MG63 (cell line): Measurements from ENCODE around the gene CENPP. TPM values are rescaled to one million over a fixed set of nuclear protein-coding genes. Genes with fewer than 3 reads are reported as not detected.

Experiments
- DNase-seq: peaks from one replicate; pipeline ENCODE4 v3.0.0-alpha.2; 2020
- H3K27me3 ChIP-seq: fragments of 250-450 bp; sonication (Bioruptor Pico); 2 replicates; pipeline ENCODE4 v1.5.1; 2020; ENCODE audit warnings: mild to moderate bottlenecking, moderate library complexity
- H3K36me3 ChIP-seq: fragments of 250-450 bp; sonication (Bioruptor Pico); 2 replicates; pipeline ENCODE4 v1.5.1; 2020; ENCODE audit warnings: mild to moderate bottlenecking, moderate library complexity
- H3K4me3 ChIP-seq: fragments of 250-450 bp; sonication (Bioruptor Pico); 2 replicates; pipeline ENCODE4 v1.5.1; 2020; ENCODE audit warnings: mild to moderate bottlenecking, moderate library complexity
- H3K9me3 ChIP-seq: fragments of 250-450 bp; sonication (Bioruptor Pico); 2 replicates; pipeline ENCODE4 v1.5.1; 2020; ENCODE audit warnings: mild to moderate bottlenecking, moderate library complexity
- total RNA-seq: library from RNA; depleted of rRNA; stranded (reverse); fragments of >200 nt; shearing (Covaris generic); gene quantifications from 2 replicates; pipeline ENCODE4 v1.2.3, GENCODE V29; 2014; ENCODE audit warnings: low replicate concordance

CENPP gene
- total RNA-seq, 1 experiment from 2014 or later: 16.2 TPM

- Histone ChIP-seq H3K36me3 (no peaks in the 10 kb centered on the region), H3K9me3 (no peaks in the 10 kb centered on the region), H3K4me3 (no peak overlapping the region), H3K27me3 (no peaks in the 10 kb centered on the region)
- DNase-seq: no peak
Observed at GRCh38 chr9:92499701-92500100, 173.9 kb downstream of the CENPP start.

- Histone ChIP-seq H3K4me3 (no peak overlapping the region), H3K9me3 (no peaks in the 10 kb centered on the region), H3K27me3 (no peaks in the 10 kb centered on the region), H3K36me3 (no peaks in the 10 kb centered on the region)
- DNase-seq: no peak
Observed at GRCh38 chr9:92500725-92501124, 175.0 kb downstream of the CENPP start.

DNA sequence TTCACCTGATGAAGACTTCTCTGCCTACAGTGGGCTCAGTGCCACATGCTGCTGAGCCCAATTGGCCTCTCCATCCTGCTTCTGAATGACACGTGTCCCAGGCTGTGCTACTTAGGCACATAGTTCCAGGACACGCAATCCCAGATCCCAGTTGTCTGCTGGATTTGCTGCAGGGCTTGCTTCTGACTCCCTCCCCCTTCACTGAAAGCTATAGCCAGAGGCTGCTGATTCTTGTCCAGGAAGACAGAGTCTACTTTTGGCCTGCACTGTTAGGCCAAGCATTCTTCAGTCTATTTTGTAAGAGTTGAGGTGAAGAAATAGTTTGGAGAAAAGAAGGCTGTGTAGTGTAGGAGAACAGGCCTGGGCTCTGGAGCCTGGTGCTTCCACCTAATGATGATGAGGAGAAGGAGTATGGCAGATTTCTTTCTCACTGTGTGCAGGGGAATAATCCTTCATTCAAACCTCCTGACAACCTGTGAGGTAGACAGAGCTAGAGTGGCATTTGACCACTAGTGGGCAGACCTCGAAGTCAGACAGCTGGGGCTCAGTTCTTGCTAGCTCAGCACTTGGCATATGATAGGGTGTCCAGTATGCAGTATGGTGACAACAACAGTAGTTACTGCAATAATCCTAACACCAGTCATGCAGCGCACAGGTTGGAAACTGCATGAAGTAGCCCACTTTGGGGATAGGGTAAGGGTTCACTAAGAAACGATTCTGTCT lies 176.1 kb downstream of the CENPP start:
- Histone ChIP-seq H3K9me3 (no peaks in the 10 kb centered on the region), H3K36me3 (no peaks in the 10 kb centered on the region), H3K4me3 (no peak overlapping the region), H3K27me3 (no peaks in the 10 kb centered on the region)
- DNase-seq: peak; percentile 32

- H3K27me3 ChIP-seq: no peaks in the 10 kb centered on the region
- no peaks in the 10 kb centered on the region for H3K9me3 ChIP-seq
- no peak overlapping the region for H3K4me3 ChIP-seq
- DNase-seq: no peak
- no peaks in the 10 kb centered on the region for H3K36me3 ChIP-seq
Observed at GRCh38 chr9:92503156-92503555, 177.4 kb downstream of the CENPP start.

- Histone ChIP-seq H3K9me3 (no peaks in the 10 kb centered on the region), H3K36me3 (no peaks in the 10 kb centered on the region), H3K4me3 (no peak overlapping the region), H3K27me3 (no peaks in the 10 kb centered on the region)
- no peak for DNase-seq
Observed at GRCh38 chr9:92504881-92505280, 179.1 kb downstream of the CENPP start.

GRCh38 chr9:92506184-92506857 lies 180.6 kb downstream of the CENPP start:
- Histone ChIP-seq H3K27me3 (no peaks in the 10 kb centered on the region), H3K9me3 (no peaks in the 10 kb centered on the region), H3K4me3 (no peak overlapping the region), H3K36me3 (no peaks in the 10 kb centered on the region)
- peak; percentile 89 for DNase-seq

DNA sequence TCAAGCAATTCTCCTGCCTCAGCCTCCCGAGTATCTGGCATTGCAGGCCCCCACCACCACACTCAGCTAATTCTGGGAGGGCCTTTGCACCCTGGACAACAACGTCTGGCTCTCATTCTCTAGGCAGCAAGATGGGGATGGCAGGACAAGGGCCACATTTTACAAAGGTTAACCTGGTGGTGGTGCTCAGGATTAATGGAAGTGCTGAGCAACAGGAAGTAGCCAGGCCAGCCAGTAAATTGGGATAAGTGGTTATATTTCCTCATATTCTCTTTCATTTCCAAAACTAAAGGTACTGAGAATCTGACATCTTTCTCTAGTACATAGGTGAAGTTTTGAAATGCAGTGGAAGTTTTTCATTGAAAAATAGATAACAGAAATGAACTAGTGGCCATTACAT lies 181.3 kb downstream of the CENPP start:
- no peaks in the 10 kb centered on the region for H3K9me3 ChIP-seq
- H3K4me3 ChIP-seq: no peak overlapping the region
- no peaks in the 10 kb centered on the region for H3K27me3 ChIP-seq
- no peaks in the 10 kb centered on the region for H3K36me3 ChIP-seq
- no peak for DNase-seq

- DNase-seq: no peak
- no peak overlapping the region for H3K4me3 ChIP-seq
- no peaks in the 10 kb centered on the region for H3K36me3 ChIP-seq
- no peaks in the 10 kb centered on the region for H3K9me3 ChIP-seq
- no peaks in the 10 kb centered on the region for H3K27me3 ChIP-seq
Observed at GRCh38 chr9:92507496-92507895, 181.7 kb downstream of the CENPP start.

DNA sequence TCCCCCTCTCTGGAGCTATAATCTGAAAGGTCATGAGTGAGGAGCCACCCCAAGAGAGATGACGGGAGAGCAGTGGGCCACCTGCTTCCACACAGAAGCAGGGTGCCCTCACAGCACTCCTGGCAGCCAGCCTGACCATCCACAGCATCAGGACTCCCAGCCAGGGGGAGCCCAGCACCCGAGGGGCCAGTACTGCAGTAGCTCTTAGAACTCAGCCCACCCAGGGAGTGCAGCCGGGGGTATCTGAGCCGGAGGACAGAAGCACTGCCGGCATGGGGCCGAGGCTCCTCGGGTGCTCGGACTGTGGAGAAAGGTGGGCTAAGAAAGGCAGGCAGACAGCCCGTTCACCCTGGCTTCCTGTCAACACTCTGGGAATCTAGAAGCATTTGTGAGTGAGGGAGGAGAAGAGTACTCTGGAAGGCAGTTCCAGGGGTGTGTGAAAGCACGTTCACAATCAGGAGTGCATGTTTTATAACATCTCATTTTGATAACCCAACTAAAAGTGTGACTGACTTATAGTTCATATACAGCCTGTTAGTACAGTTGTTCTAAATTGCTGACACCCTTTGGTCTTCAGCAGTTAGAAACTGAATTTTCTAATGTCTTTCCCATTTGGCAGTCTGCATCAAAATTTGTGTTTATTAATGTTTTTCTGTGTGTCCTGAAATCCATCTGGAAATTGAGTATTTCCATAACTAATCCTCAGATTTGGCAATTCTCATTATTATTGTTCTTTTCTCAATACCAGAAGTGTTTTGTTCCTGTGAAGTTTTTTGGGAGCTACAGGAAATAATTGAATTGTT lies 182.5 kb downstream of the CENPP start:
- Histone ChIP-seq H3K9me3 (no peaks in the 10 kb centered on the region), H3K4me3 (no peak overlapping the region), H3K36me3 (no peaks in the 10 kb centered on the region), H3K27me3 (no peaks in the 10 kb centered on the region)
- DNase-seq: no peak

GRCh38 chr9:92509050-92509449 lies 183.3 kb downstream of the CENPP start:
- Histone ChIP-seq H3K36me3 (no peaks in the 10 kb centered on the region), H3K27me3 (no peaks in the 10 kb centered on the region), H3K9me3 (no peaks in the 10 kb centered on the region), H3K4me3 (no peak overlapping the region)
- no peak for DNase-seq

- Histone ChIP-seq H3K27me3 (no peaks in the 10 kb centered on the region), H3K36me3 (no peaks in the 10 kb centered on the region), H3K9me3 (no peaks in the 10 kb centered on the region), H3K4me3 (no peak overlapping the region)
- no peak for DNase-seq
Observed at GRCh38 chr9:92510747-92511146, 185.0 kb downstream of the CENPP start.

- H3K36me3 ChIP-seq: no peaks in the 10 kb centered on the region
- no peaks in the 10 kb centered on the region for H3K9me3 ChIP-seq
- H3K4me3 ChIP-seq: no peak overlapping the region
- no peak for DNase-seq
- H3K27me3 ChIP-seq: no peaks in the 10 kb centered on the region
Observed at GRCh38 chr9:92512622-92513021, 186.9 kb downstream of the CENPP start.

GRCh38 chr9:92513349-92513748 lies 187.6 kb downstream of the CENPP start:
- H3K27me3 ChIP-seq: no peaks in the 10 kb centered on the region
- no peak for DNase-seq
- no peak overlapping the region for H3K4me3 ChIP-seq
- H3K36me3 ChIP-seq: no peaks in the 10 kb centered on the region
- no peaks in the 10 kb centered on the region for H3K9me3 ChIP-seq

- no peaks in the 10 kb centered on the region for H3K36me3 ChIP-seq
- no peaks in the 10 kb centered on the region for H3K27me3 ChIP-seq
- H3K4me3 ChIP-seq: no peak overlapping the region
- H3K9me3 ChIP-seq: no peaks in the 10 kb centered on the region
- DNase-seq: no peak
Observed at GRCh38 chr9:92514635-92515034, 188.9 kb downstream of the CENPP start.

- no peaks in the 10 kb centered on the region for H3K27me3 ChIP-seq
- no peaks in the 10 kb centered on the region for H3K9me3 ChIP-seq
- no peak overlapping the region for H3K4me3 ChIP-seq
- H3K36me3 ChIP-seq: no peaks in the 10 kb centered on the region
- DNase-seq: no peak
Observed at GRCh38 chr9:92516521-92516920, 190.8 kb downstream of the CENPP start.

DNA sequence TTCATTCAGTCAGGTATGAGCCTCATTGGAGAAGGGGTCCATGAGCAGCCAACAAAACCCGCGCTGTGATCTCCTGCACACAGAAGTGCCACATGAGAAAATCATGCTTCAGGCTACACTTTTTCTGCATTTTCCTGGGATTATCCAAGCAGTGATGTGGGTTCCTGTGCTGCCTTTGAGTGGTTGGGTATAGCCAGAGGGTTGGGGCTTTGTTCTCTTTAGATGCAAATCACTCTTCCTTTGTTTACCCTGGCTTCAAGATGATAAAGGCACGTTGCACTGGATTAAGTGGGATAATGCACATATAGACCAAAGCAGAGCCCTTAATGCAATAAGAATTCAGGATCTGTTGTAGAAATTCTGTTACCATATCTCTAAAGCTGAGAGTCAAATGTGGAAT lies 191.3 kb downstream of the CENPP start:
- DNase-seq: no peak
- Histone ChIP-seq H3K4me3 (no peak overlapping the region), H3K27me3 (no peaks in the 10 kb centered on the region), H3K36me3 (no peaks in the 10 kb centered on the region), H3K9me3 (no peaks in the 10 kb centered on the region)

GRCh38 chr9:92518199-92518598 lies 192.4 kb downstream of the CENPP start:
- Histone ChIP-seq H3K4me3 (no peak overlapping the region), H3K9me3 (no peaks in the 10 kb centered on the region), H3K27me3 (no peaks in the 10 kb centered on the region), H3K36me3 (no peaks in the 10 kb centered on the region)
- no peak for DNase-seq
